ENCODE measurements around the gene DAZAP1.

- TF ChIP-seq USF2 (CRISPR knock-in tag; IDR thresholded peaks at IDR 0.05) = no peak
- no peak for TF ChIP-seq CTCF (IDR thresholded peaks at IDR 0.05)
- TF ChIP-seq STAT6 (CRISPR knock-in tag; conservative IDR thresholded peaks at IDR 0.05; ENCODE audit: low read depth) = no peak
- no peak for TF ChIP-seq ESRRA (CRISPR knock-in tag; IDR thresholded peaks at IDR 0.05; ENCODE audit: borderline replicate concordance)
- no peak for TF ChIP-seq ZNF121 (CRISPR knock-in tag; IDR thresholded peaks at IDR 0.05)
- no peak for TF ChIP-seq AR (CRISPR knock-in tag; IDR thresholded peaks at IDR 0.05)
- TF ChIP-seq SMAD4 (CRISPR knock-in tag; IDR thresholded peaks at IDR 0.05) = no peak
- no peak for TF ChIP-seq FOXP1 (CRISPR knock-in tag; IDR thresholded peaks at IDR 0.05; ENCODE audit: borderline replicate concordance)
- TF ChIP-seq SP1 (CRISPR knock-in tag; conservative IDR thresholded peaks at IDR 0.05) = no peak
These were observed 18.5 kb downstream of the DAZAP1 start for GRCh38 chr19:1425902-1426301.
